Endothelial cell (in vitro differentiated cells): ENCODE data around the gene DSTYK. TPM values are rescaled to one million over a fixed set of nuclear protein-coding genes. Genes with fewer than 3 reads are reported as not detected.

ENCODE experiments used
- DNase-seq: peaks from one replicate; pipeline ENCODE4 v3.0.0; 2021; ENCODE audit warnings: low spot score
- H3K27ac Mint-ChIP-seq: one replicate; pipeline ENCODE4 v1.8.0; 2021; ENCODE audit warnings: mixed read lengths, inconsistent platforms; ENCODE audit not compliant: unreplicated experiment
- H3K27me3 Mint-ChIP-seq: one replicate; pipeline ENCODE4 v1.8.0; 2021; ENCODE audit warnings: mild to moderate bottlenecking, moderate library complexity, mixed read lengths, inconsistent platforms; ENCODE audit not compliant: unreplicated experiment
- H3K36me3 Mint-ChIP-seq: one replicate; pipeline ENCODE4 v1.8.0; 2021; ENCODE audit warnings: mild to moderate bottlenecking, low read depth, mixed read lengths, inconsistent platforms; ENCODE audit not compliant: unreplicated experiment
- H3K4me1 Mint-ChIP-seq: one replicate; pipeline ENCODE4 v1.8.0; 2021; ENCODE audit warnings: mild to moderate bottlenecking, mixed read lengths, inconsistent platforms; ENCODE audit not compliant: unreplicated experiment
- H3K4me3 Mint-ChIP-seq: one replicate; pipeline ENCODE4 v1.8.0; 2021; ENCODE audit warnings: mild to moderate bottlenecking, mixed read lengths, inconsistent platforms; ENCODE audit not compliant: unreplicated experiment
- H3K9me3 Mint-ChIP-seq: one replicate; pipeline ENCODE4 v1.8.0; 2021; ENCODE audit warnings: mixed read lengths, inconsistent platforms; ENCODE audit not compliant: unreplicated experiment
- total RNA-seq: library from RNA; stranded (reverse); fragmentation: NEBNext Ultra II Directional; extraction: Animal tissue kit (Norgen Biotek cat#: 25700); gene quantifications from one replicate; pipeline ENCODE4 v1.2.1, GENCODE V29; 2021; ENCODE audit not compliant: unreplicated experiment
- TF ChIP-seq, protein P1 (sequence below): fragments of 200-600 bp; sonication (generic); IDR thresholded peaks from one replicate; pipeline ENCODE4 v1.5.0; 2021; ENCODE audit warnings: antibody characterized with exemption; ENCODE audit not compliant: unreplicated experiment

The DSTYK gene
- total RNA-seq, 1 donor from 2014 or later = 12.2 TPM

DNA sequence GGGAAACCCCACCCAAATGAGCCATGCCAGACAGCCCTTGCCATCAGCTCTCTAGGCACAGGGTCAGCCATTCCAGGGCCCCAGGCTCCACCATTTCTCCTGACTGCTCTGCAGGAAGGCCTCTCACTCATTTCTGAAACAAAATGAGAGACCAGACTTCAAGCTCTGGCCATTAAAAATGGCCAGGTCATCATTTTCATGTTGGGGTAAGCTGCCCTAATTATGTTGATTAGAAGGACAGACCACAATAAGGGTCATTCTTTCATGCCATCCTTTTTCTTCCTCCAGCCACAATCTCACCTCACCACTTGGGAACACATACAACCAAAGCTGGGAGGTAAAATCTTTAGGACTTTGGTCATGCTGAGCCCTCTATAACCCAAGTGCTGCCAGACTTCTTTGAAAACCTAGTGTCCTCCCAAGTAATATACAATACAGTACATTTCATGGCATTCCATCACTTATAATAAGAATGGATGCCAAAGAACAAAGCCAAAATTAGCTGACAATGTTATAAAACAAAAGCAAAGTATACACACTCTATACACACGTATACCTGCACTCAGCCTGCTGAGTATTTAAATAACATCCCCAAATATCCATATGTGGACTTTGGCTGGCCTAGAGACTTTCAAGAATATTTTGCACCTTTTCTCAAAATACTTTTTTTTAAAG is 67.3 kb downstream of the DSTYK start:
- TF ChIP-seq, protein P1, sequence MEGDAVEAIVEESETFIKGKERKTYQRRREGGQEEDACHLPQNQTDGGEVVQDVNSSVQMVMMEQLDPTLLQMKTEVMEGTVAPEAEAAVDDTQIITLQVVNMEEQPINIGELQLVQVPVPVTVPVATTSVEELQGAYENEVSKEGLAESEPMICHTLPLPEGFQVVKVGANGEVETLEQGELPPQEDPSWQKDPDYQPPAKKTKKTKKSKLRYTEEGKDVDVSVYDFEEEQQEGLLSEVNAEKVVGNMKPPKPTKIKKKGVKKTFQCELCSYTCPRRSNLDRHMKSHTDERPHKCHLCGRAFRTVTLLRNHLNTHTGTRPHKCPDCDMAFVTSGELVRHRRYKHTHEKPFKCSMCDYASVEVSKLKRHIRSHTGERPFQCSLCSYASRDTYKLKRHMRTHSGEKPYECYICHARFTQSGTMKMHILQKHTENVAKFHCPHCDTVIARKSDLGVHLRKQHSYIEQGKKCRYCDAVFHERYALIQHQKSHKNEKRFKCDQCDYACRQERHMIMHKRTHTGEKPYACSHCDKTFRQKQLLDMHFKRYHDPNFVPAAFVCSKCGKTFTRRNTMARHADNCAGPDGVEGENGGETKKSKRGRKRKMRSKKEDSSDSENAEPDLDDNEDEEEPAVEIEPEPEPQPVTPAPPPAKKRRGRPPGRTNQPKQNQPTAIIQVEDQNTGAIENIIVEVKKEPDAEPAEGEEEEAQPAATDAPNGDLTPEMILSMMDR = no peak
- no peaks in the 10 kb centered on the region for H3K4me1 Mint-ChIP-seq
- no peak overlapping the region for H3K27ac Mint-ChIP-seq
- DNase-seq = no peak
- no peak overlapping the region for H3K4me3 Mint-ChIP-seq
- no peaks in the 10 kb centered on the region for H3K27me3 Mint-ChIP-seq
- H3K36me3 Mint-ChIP-seq = peaks cover 11% of the 10 kb centered on the region
- H3K9me3 Mint-ChIP-seq = no peaks in the 10 kb centered on the region

- Mint-ChIP-seq H3K27me3 (no peaks in the 10 kb centered on the region), H3K4me3 (no peak overlapping the region), H3K9me3 (no peaks in the 10 kb centered on the region), H3K36me3 (peaks cover under 1% of the 10 kb centered on the region), H3K27ac (no peak overlapping the region), H3K4me1 (no peaks in the 10 kb centered on the region)
- TF ChIP-seq, protein P1 = no peak
- DNase-seq = no peak
Measured at GRCh38 chr1:205142102-205142469, 69.4 kb downstream of the DSTYK start.

DNA sequence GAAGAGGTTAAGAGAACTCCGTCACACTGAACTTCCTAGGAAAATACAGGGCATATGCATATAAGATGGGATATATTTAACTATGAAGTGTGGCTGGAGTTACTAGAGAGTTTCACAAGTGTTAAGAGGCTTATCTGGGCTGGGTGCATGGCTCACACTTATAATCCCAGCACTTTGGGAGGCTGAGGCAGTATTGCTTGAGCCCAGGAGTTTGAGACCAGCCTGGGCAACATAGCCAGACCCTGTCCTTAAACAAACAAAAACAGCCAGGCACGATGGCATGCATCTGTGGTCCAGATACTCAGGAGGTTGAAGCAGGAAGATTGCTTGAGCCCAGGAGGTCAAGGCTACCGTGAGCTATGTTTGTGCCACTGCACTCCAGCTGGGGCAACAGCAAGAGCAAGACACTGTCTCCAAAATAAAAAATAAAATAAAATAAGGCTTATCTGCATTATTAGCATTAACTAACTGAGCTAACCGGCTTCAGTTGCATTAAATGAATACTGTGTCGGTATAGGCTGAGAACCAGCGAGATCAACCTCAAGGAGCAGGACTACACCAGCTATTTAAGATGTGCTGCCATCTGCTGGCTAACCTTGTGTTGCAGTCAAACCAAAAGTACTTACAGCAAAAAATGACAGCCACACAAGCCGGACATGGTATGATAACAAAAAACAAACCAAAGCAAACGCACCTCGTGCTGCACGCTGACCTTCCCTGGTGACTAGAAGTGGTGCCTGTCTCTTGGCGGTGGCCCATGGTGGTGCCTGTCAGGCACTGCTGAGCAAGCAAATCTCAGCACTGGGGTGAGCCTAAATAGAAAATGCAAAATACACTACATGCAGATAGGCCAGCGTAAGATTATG is 70.0 kb downstream of the DSTYK start:
- TF ChIP-seq, protein P1 = peak; percentile 79
- no peak overlapping the region for H3K4me3 Mint-ChIP-seq
- no peaks in the 10 kb centered on the region for H3K36me3 Mint-ChIP-seq
- H3K9me3 Mint-ChIP-seq = no peaks in the 10 kb centered on the region
- no peaks in the 10 kb centered on the region for H3K4me1 Mint-ChIP-seq
- H3K27me3 Mint-ChIP-seq = no peaks in the 10 kb centered on the region
- no peak overlapping the region for H3K27ac Mint-ChIP-seq
- peak; percentile 79 for DNase-seq

DNA sequence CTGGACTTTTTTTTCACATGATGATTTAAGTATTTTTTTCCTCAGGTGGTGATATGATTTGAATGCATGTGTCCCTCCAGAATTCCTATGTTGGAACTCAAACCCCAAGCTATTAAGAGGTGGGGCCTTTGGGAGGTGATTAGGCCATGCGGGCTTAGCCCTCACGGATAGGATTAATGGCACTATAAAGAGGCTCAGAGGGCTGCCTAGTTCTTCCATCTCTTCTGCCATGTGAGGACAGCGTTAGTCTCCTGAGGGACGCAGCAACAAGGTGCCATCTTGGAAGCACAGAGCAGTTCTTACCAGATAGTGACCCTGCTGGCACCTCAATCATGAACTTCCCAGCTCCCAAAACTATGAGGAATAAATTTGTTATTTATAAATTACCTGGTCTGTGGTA is 71.4 kb downstream of the DSTYK start:
- no peaks in the 10 kb centered on the region for H3K9me3 Mint-ChIP-seq
- TF ChIP-seq, protein P1 = no peak
- no peaks in the 10 kb centered on the region for H3K27me3 Mint-ChIP-seq
- H3K36me3 Mint-ChIP-seq = no peaks in the 10 kb centered on the region
- H3K27ac Mint-ChIP-seq = no peak overlapping the region
- H3K4me3 Mint-ChIP-seq = no peak overlapping the region
- DNase-seq = no peak
- no peaks in the 10 kb centered on the region for H3K4me1 Mint-ChIP-seq

- TF ChIP-seq, protein P1 = no peak
- Mint-ChIP-seq H3K4me1 (no peaks in the 10 kb centered on the region), H3K4me3 (no peak overlapping the region), H3K36me3 (no peaks in the 10 kb centered on the region), H3K9me3 (no peaks in the 10 kb centered on the region), H3K27ac (no peak overlapping the region), H3K27me3 (no peaks in the 10 kb centered on the region)
- no peak for DNase-seq
Measured at GRCh38 chr1:205137901-205138300, 73.6 kb downstream of the DSTYK start.
